ENCODE measurements around the gene KPNA6.
"Not testable (repeated sequence)": the region's sequence is repeated elsewhere in the genome, so short reads cannot be mapped to it uniquely, and the experiment has no call there.

Gene KPNA6

GRCh38 chr1:32107742-32108661 is at the start of gene KPNA6:
Gene KPNA6 (plus strand): TSS chr1:32108056. CDS start chr1:32108131, 75 bp downstream.
- DNase-seq = peak; percentile 91

- DNase-seq = no peak
Measured at GRCh38 chr1:32060914-32061313, 46.9 kb upstream of the KPNA6 start.

GRCh38 chr1:32062867-32063230 is 45.0 kb upstream of the KPNA6 start:
- no peak for DNase-seq

- no peak for DNase-seq
Measured at GRCh38 chr1:32063261-32063681, 44.6 kb upstream of the KPNA6 start.

GRCh38 chr1:32065613-32066488 is 42.0 kb upstream of the KPNA6 start:
- DNase-seq = not testable (repeated sequence)

- DNase-seq = no peak
Measured at GRCh38 chr1:32066489-32066873, 41.4 kb upstream of the KPNA6 start.

GRCh38 chr1:32068957-32069588 is 38.8 kb upstream of the KPNA6 start:
- DNase-seq = no peak

GRCh38 chr1:32071758-32072621 is 35.9 kb upstream of the KPNA6 start:
- no peak for DNase-seq

- peak; percentile 93 for DNase-seq
Measured at GRCh38 chr1:32072622-32073298, 35.1 kb upstream of the KPNA6 start, which contains the start of gene TMEM39B. Gene TMEM39B (plus strand): TSS chr1:32072939. CDS start chr1:32073048, 109 bp downstream.

- no peak for DNase-seq
Measured at GRCh38 chr1:32073299-32074229, 34.3 kb upstream of the KPNA6 start.

- DNase-seq = no peak
Measured at GRCh38 chr1:32074841-32075240, 33.0 kb upstream of the KPNA6 start.

- no peak for DNase-seq
Measured at GRCh38 chr1:32077451-32077850, 30.4 kb upstream of the KPNA6 start.

GRCh38 chr1:32082022-32082421 is 25.8 kb upstream of the KPNA6 start:
- DNase-seq = no peak

GRCh38 chr1:32086381-32086780 is 21.5 kb upstream of the KPNA6 start:
- DNase-seq = not testable (repeated sequence)

- DNase-seq = no peak
Measured at GRCh38 chr1:32091176-32091575, 16.7 kb upstream of the KPNA6 start.

GRCh38 chr1:32091591-32091990 is 16.3 kb upstream of the KPNA6 start:
- DNase-seq = no peak

- DNase-seq = no peak
Measured at GRCh38 chr1:32094746-32095521, 12.9 kb upstream of the KPNA6 start.

- no peak for DNase-seq
Measured at GRCh38 chr1:32099426-32099825, 8.4 kb upstream of the KPNA6 start.

GRCh38 chr1:32100359-32100758 is 7.5 kb upstream of the KPNA6 start:
- no peak for DNase-seq
